Measurements from ENCODE around the gene EPS8L2. TPM values are rescaled to one million over a fixed set of nuclear protein-coding genes. Genes with fewer than 3 reads are reported as not detected.

EPS8L2 gene
- polyA plus RNA-seq, 6 donors from 2014 or later, result 1.3 to 7.6 (median 3.3) TPM

- peak overlapping the region; percentile 82 to 93 (median 90) for H3K4me3 Mint-ChIP-seq
- H3K36me3 Mint-ChIP-seq, result no peaks in the 10 kb centered on the region
- DNase-seq (no peak), ATAC-seq (ENCODE audit: low read depth in 2 of 2) (peak; percentile 39)
- peaks cover 10 to 25% (median 22%) of the 10 kb centered on the region in 3 donors for H3K4me1 Mint-ChIP-seq
- no peaks in the 10 kb centered on the region for H3K27me3 Mint-ChIP-seq
- no peaks in the 10 kb centered on the region for H3K9me3 Mint-ChIP-seq
- peak overlapping the region in 4 of 6 donors; percentile 31 to 79 (median 69) for H3K27ac Mint-ChIP-seq
These were observed 40.5 kb downstream of the EPS8L2 start for GRCh38 chr11:746289-747157.

- no peaks in the 10 kb centered on the region for H3K9me3 Mint-ChIP-seq
- H3K36me3 Mint-ChIP-seq, result no peaks in the 10 kb centered on the region
These were observed 41.4 kb downstream of the EPS8L2 start, which contains the start of gene TALDO1 for GRCh38 chr11:747158-748006. Gene TALDO1 (plus strand): TSS chr11:747464. CDS start chr11:747482, 18 bp downstream.

GRCh38 chr11:748007-748359 is 42.0 kb downstream of the EPS8L2 start:
- H3K4me1 Mint-ChIP-seq, result peaks cover 10 to 25% (median 22%) of the 10 kb centered on the region in 3 donors
- ATAC-seq (ENCODE audit: low read depth in 2 of 2), result peak; percentile 2 to 4

More at GRCh38 chr11:747158-748006, 41.4 kb downstream of the EPS8L2 start, which contains the start of gene TALDO1:
- H3K4me3 Mint-ChIP-seq, result peak within 1 kb of the TSS; percentile 82 to 94 (median 90)
- peak within 1 kb of the TSS; percentile 18 to 92 (median 76) for H3K27ac Mint-ChIP-seq
- H3K27me3 Mint-ChIP-seq, result no peaks in the 10 kb centered on the region
- ATAC-seq (ENCODE audit: low read depth in 2 of 2) (peak; percentile 83 to 86), DNase-seq (peak; percentile 87)
- H3K4me1 Mint-ChIP-seq, result peaks cover 10 to 25% (median 22%) of the 10 kb centered on the region in 3 donors

GRCh38 chr11:749731-750130 is 43.7 kb downstream of the EPS8L2 start:
- Mint-ChIP-seq H3K36me3 (no peaks in the 10 kb centered on the region), H3K9me3 (no peaks in the 10 kb centered on the region), H3K27ac (peak overlapping the region in 1 of 6 donors; percentile 11), H3K4me3 (peak overlapping the region in 3 of 8 donors; percentile 12 to 64 (median 51)), H3K4me1 (peaks cover 10 to 25% (median 22%) of the 10 kb centered on the region in 3 donors), H3K27me3 (no peaks in the 10 kb centered on the region)
- no peak for DNase-seq
- no peak for ATAC-seq (ENCODE audit: low read depth in 2 of 2)

More at GRCh38 chr11:748007-748359, 42.0 kb downstream of the EPS8L2 start:
- H3K36me3 Mint-ChIP-seq, result no peaks in the 10 kb centered on the region
- peak overlapping the region in 3 of 6 donors; percentile 42 to 92 (median 76) for H3K27ac Mint-ChIP-seq
- peak overlapping the region; percentile 78 to 94 (median 86) for H3K4me3 Mint-ChIP-seq
- H3K9me3 Mint-ChIP-seq, result no peaks in the 10 kb centered on the region
- no peak for DNase-seq
- no peaks in the 10 kb centered on the region for H3K27me3 Mint-ChIP-seq

GRCh38 chr11:760236-760635 is 54.2 kb downstream of the EPS8L2 start:
- Mint-ChIP-seq H3K4me1 (peaks cover 0 to 7% (median 4%) of the 10 kb centered on the region in 3 donors), H3K27ac (no peak overlapping the region), H3K9me3 (no peaks in the 10 kb centered on the region), H3K36me3 (no peaks in the 10 kb centered on the region), H3K27me3 (no peaks in the 10 kb centered on the region), H3K4me3 (no peak overlapping the region)
- ATAC-seq (ENCODE audit: low read depth in 2 of 2) (no peak), DNase-seq (no peak)

GRCh38 chr11:761526-762108 is 55.6 kb downstream of the EPS8L2 start:
- Mint-ChIP-seq H3K4me1 (peaks cover 0 to 7% (median 4%) of the 10 kb centered on the region in 3 donors), H3K9me3 (no peaks in the 10 kb centered on the region), H3K36me3 (no peaks in the 10 kb centered on the region), H3K4me3 (no peak overlapping the region), H3K27me3 (no peaks in the 10 kb centered on the region), H3K27ac (peak overlapping the region in 2 of 6 donors; percentile 19 to 57)
- DNase-seq, result no peak
- no peak for ATAC-seq (ENCODE audit: low read depth in 2 of 2)

- Mint-ChIP-seq H3K27me3 (no peaks in the 10 kb centered on the region), H3K4me3 (peak overlapping the region in 1 of 8 donors; percentile 35), H3K9me3 (no peaks in the 10 kb centered on the region), H3K4me1 (peaks cover 0 to 4% (median 2%) of the 10 kb centered on the region in 3 donors), H3K36me3 (no peaks in the 10 kb centered on the region), H3K27ac (no peak overlapping the region)
- ATAC-seq (ENCODE audit: low read depth in 2 of 2) (peak in 1 of 2 donors; percentile 34), DNase-seq (no peak)
These were observed 56.5 kb downstream of the EPS8L2 start for GRCh38 chr11:762421-763072.

- Mint-ChIP-seq H3K27ac (no peak overlapping the region), H3K4me1 (peaks cover 0 to 4% (median 0%) of the 10 kb centered on the region in 3 donors), H3K36me3 (no peaks in the 10 kb centered on the region), H3K4me3 (no peak overlapping the region), H3K9me3 (no peaks in the 10 kb centered on the region), H3K27me3 (no peaks in the 10 kb centered on the region)
- no peak for ATAC-seq (ENCODE audit: low read depth in 2 of 2)
- DNase-seq, result no peak
These were observed 57.0 kb downstream of the EPS8L2 start for GRCh38 chr11:763073-763463.

- Mint-ChIP-seq H3K4me3 (no peak overlapping the region), H3K9me3 (no peaks in the 10 kb centered on the region), H3K36me3 (no peaks in the 10 kb centered on the region), H3K27me3 (no peaks in the 10 kb centered on the region), H3K27ac (no peak overlapping the region), H3K4me1 (peaks cover 0 to 4% (median 0%) of the 10 kb centered on the region in 3 donors)
- no peak for ATAC-seq (ENCODE audit: low read depth in 2 of 2)
- no peak for DNase-seq
These were observed 57.7 kb downstream of the EPS8L2 start for GRCh38 chr11:763549-764321.

GRCh38 chr11:764322-765024 is 58.4 kb downstream of the EPS8L2 start:
- no peak for ATAC-seq (ENCODE audit: low read depth in 2 of 2)
- Mint-ChIP-seq H3K4me1 (peaks cover 0 to 4% (median 0%) of the 10 kb centered on the region in 3 donors), H3K27ac (peak overlapping the region in 2 of 6 donors; percentile 4 to 49), H3K9me3 (no peaks in the 10 kb centered on the region), H3K4me3 (no peak overlapping the region), H3K27me3 (no peaks in the 10 kb centered on the region), H3K36me3 (no peaks in the 10 kb centered on the region)
- no peak for DNase-seq

GRCh38 chr11:765025-765801 is 59.2 kb downstream of the EPS8L2 start:
- H3K27me3 Mint-ChIP-seq, result no peaks in the 10 kb centered on the region
- peaks cover 0 to 4% (median 0%) of the 10 kb centered on the region in 3 donors for H3K4me1 Mint-ChIP-seq
- ATAC-seq (ENCODE audit: low read depth in 2 of 2) (peak; percentile 84 to 89), DNase-seq (peak; percentile 55)
- H3K4me3 Mint-ChIP-seq, result no peak overlapping the region
- H3K36me3 Mint-ChIP-seq, result no peaks in the 10 kb centered on the region
- H3K27ac Mint-ChIP-seq, result peak overlapping the region in 2 of 6 donors; percentile 4 to 72
- no peaks in the 10 kb centered on the region for H3K9me3 Mint-ChIP-seq
